ENCODE measurements around the gene TMTC2. TPM values are rescaled to one million over a fixed set of nuclear protein-coding genes. Genes with fewer than 3 reads are reported as not detected.

Gene TMTC2
- total and polyA plus RNA-seq, 2 donors (not counting 3 experiments of a cell fraction or from before 2014, with no cell fraction given), result 4.1 to 7.8 TPM

- intact Hi-C loops (cut with micrococcal nuclease), result no loop called here
- TF ChIP-seq CTCF (IDR thresholded peaks at IDR 0.05; ENCODE audit: extremely low read depth in 1 of 2, insufficient read depth in 1 of 2, low read depth in 1 of 2, low read length in 2 of 2), result no peak
- no peak for TF ChIP-seq MYC (IDR thresholded peaks at IDR 0.05; ENCODE audit: low read depth, low read length)
- TF ChIP-seq POLR2A (IDR thresholded peaks at IDR 0.05; ENCODE audit: low read depth, low read length), result no peak
- TF ChIP-seq POLR2AphosphoS5 (IDR thresholded peaks at IDR 0.05; ENCODE audit: insufficient read depth, low read depth, low read length), result no peak
These were observed 370.7 kb downstream of the TMTC2 start for GRCh38 chr12:83057436-83057835.

GRCh38 chr12:83059107-83059506, 372.4 kb downstream of the TMTC2 start:
- Histone ChIP-seq H4K20me1 (replicated peaks; ENCODE audit: control insufficient read depth, extremely low read depth, insufficient read depth, low read length) (no peaks in the 10 kb centered on the region), H3K4me1 (ENCODE audit: control insufficient read depth, extremely low read depth, insufficient read depth, low read length) (no peaks in the 10 kb centered on the region), H3K4me3 (replicated peaks in 1 of 3; ENCODE audit: insufficient read depth in 1 of 3, low read depth in 1 of 3, low read length in 3 of 3) (no peak overlapping the region), H3K9ac (replicated peaks; ENCODE audit: extremely low read depth, insufficient read depth, low read length) (no peak overlapping the region), H3K9me3 (replicated peaks; ENCODE audit: control insufficient read depth, insufficient read depth, low read length) (no peaks in the 10 kb centered on the region), H2AFZ (ENCODE audit: low read depth, low read length) (no peak overlapping the region), H3K9me1 (replicated peaks; ENCODE audit: control insufficient read depth, extremely low read depth, insufficient read depth, low read length) (no peaks in the 10 kb centered on the region), H3K79me2 (ENCODE audit: control insufficient read depth, insufficient read depth, low read length) (no peaks in the 10 kb centered on the region), H3K27ac (ENCODE audit: insufficient read depth, low read depth, low read length) (no peak overlapping the region), H3K27me3 (ENCODE audit: control insufficient read depth in 2 of 2, insufficient read depth in 2 of 2, low read length in 2 of 2) (no peaks in the 10 kb centered on the region), H3K4me2 (ENCODE audit: insufficient read depth, low read length) (no peak overlapping the region), H3K36me3 (ENCODE audit: control insufficient read depth in 2 of 2, extremely low read depth in 1 of 2, insufficient read depth in 2 of 2, low read length in 2 of 2) (no peaks in the 10 kb centered on the region)
- intact Hi-C loops (cut with micrococcal nuclease), result no loop called here
- FAIRE-seq (no peak), DNase-seq (ENCODE audit: low read depth, low spot score) (no peak)
- TF ChIP-seq FOS (IDR thresholded peaks at IDR 0.05; ENCODE audit: borderline replicate concordance, insufficient read depth, low read length) (no peak), CTCF (IDR thresholded peaks at IDR 0.05; ENCODE audit: extremely low read depth in 1 of 2, insufficient read depth in 1 of 2, low read depth in 1 of 2, low read length in 2 of 2) (no peak), EZH2 (IDR thresholded peaks at IDR 0.05; ENCODE audit: borderline replicate concordance, low read depth, low read length, severe bottlenecking) (no peak), MYC (IDR thresholded peaks at IDR 0.05; ENCODE audit: low read depth, low read length) (no peak), JUN (IDR thresholded peaks at IDR 0.05; ENCODE audit: borderline replicate concordance, insufficient read depth, insufficient read length, low read depth) (no peak), POLR2A (IDR thresholded peaks at IDR 0.05; ENCODE audit: low read depth, low read length) (no peak), MAX (IDR thresholded peaks at IDR 0.05; ENCODE audit: insufficient read depth, insufficient read length) (no peak), POLR2AphosphoS5 (IDR thresholded peaks at IDR 0.05; ENCODE audit: insufficient read depth, low read depth, low read length) (no peak), GATA2 (IDR thresholded peaks at IDR 0.05; ENCODE audit: insufficient read depth, insufficient read length, low read depth, low read length) (no peak)
- CTCF ChIA-PET, result no interaction called here
- dilution Hi-C loops (cut with MboI; ENCODE audit: extremely low pct_ligation_motif_present, low sequenced_read_pairs), result no loop called here
- no TSS peak for BruUV-seq (replicated peaks)
- POLR2A ChIA-PET, result no interaction called here

More at GRCh38 chr12:83057436-83057835, 370.7 kb downstream of the TMTC2 start:
- FAIRE-seq, result no peak
- BruUV-seq (replicated peaks), result no TSS peak
- no peaks in the 10 kb centered on the region for H3K36me3 ChIP-seq (ENCODE audit: control insufficient read depth in 2 of 2, extremely low read depth in 1 of 2, insufficient read depth in 2 of 2, low read length in 2 of 2)
- no peak overlapping the region for H2AFZ ChIP-seq (ENCODE audit: low read depth, low read length)
- H3K4me3 ChIP-seq (replicated peaks in 1 of 3; ENCODE audit: insufficient read depth in 1 of 3, low read depth in 1 of 3, low read length in 3 of 3), result no peak overlapping the region
- dilution Hi-C loops (cut with MboI; ENCODE audit: extremely low pct_ligation_motif_present, low sequenced_read_pairs), result no loop called here
- ChIA-PET CTCF (interaction anchor here (1.3 kb wide), 1 partner anchor 30 kb away, joined by 3 read pairs; no protein-coding TSS in a partner anchor), POLR2A (no interaction called here)
- no peaks in the 10 kb centered on the region for H3K27me3 ChIP-seq (ENCODE audit: control insufficient read depth in 2 of 2, insufficient read depth in 2 of 2, low read length in 2 of 2)
- no peaks in the 10 kb centered on the region for H3K79me2 ChIP-seq (ENCODE audit: control insufficient read depth, insufficient read depth, low read length)
- H3K4me2 ChIP-seq (ENCODE audit: insufficient read depth, low read length), result no peak overlapping the region
- H3K9me3 ChIP-seq (replicated peaks; ENCODE audit: control insufficient read depth, insufficient read depth, low read length), result no peaks in the 10 kb centered on the region
- H3K9ac ChIP-seq (replicated peaks; ENCODE audit: extremely low read depth, insufficient read depth, low read length), result no peak overlapping the region
- no peaks in the 10 kb centered on the region for H3K4me1 ChIP-seq (ENCODE audit: control insufficient read depth, extremely low read depth, insufficient read depth, low read length)
- H3K27ac ChIP-seq (ENCODE audit: insufficient read depth, low read depth, low read length), result no peak overlapping the region
- H3K9me1 ChIP-seq (replicated peaks; ENCODE audit: control insufficient read depth, extremely low read depth, insufficient read depth, low read length), result no peaks in the 10 kb centered on the region
- DNase-seq (ENCODE audit: low read depth, low spot score), result peak; percentile 72
- H4K20me1 ChIP-seq (replicated peaks; ENCODE audit: control insufficient read depth, extremely low read depth, insufficient read depth, low read length), result no peaks in the 10 kb centered on the region
